HG03432 (cell line): Measurements from ENCODE around the gene FXYD6.

Source experiments
- ATAC-seq: cut with Tn5 transposase; IDR thresholded peaks from one replicate; pipeline ENCODE4 v1.9.1; 2021; ENCODE audit warnings: mild to moderate bottlenecking, moderate library complexity; ENCODE audit not compliant: unreplicated experiment

Gene FXYD6

DNA sequence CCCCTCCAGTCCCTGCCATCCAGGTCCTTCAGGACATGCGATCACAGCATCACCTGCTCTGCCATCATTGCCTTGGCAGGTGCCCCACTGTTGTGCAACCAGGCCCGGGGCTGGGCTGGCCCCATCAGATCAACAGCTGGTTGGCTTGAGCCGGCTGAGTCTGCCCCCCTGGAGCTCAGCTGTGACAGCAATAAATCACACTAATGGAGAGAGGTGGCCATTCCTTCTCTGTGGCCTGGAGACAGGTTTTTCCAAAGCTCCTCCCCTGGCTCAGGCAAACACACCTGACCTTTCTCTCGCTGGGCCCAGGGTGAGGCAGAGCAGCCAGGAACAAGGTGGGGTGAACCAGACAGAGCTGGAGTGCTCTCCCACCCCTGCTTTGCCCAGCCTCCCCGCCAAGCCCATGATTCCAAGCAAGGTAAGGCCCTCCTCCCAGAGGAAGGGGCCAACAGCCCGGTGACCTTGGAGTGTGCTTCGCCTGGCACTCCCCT is 43.0 kb downstream of the FXYD6 start:
- no peak for ATAC-seq

- no peak for ATAC-seq
These were observed 43.9 kb downstream of the FXYD6 start for GRCh38 chr11:117832511-117832910.

GRCh38 chr11:117831661-117832415 is 44.6 kb downstream of the FXYD6 start:
- ATAC-seq = no peak

- no peak for ATAC-seq
These were observed 45.6 kb downstream of the FXYD6 start for GRCh38 chr11:117830674-117831351.

DNA sequence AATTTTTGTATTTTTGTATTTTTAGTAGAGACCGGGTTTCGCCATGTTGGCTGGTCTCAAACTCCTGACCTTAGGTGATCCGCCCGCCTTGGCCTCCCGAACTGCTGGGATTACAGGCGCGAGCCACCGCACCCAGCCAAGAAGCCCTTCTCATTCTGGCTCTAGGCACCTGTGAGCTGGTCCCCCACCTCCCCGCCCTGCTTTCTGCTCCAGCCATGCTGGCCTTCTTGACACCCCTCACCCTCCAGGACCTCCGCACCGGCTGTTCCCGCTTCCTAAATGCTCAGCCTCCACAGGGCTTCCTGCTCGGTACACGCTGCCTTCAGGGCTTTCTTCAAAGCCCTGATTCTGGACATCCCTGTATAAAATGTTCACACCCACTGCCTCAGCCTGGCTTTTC is 46.4 kb downstream of the FXYD6 start:
- no peak for ATAC-seq

DNA sequence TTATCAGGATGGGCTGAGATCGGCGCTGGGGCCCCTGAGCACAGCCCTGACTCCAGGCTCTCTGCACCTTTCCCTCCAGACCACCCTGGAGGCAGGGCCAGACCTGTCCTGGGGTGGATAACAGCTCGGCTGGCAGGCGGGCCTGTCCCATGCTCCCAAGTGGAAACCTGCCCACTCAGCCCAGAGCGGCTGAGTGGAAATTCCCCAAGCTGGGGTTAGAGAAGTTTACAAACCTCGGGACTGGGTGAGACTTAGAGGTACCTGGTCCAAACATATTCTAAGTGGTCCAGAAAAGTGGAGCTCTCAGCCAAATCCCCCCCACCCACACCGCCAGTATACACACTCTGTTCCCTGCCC is 47.1 kb downstream of the FXYD6 start:
- no peak for ATAC-seq

DNA sequence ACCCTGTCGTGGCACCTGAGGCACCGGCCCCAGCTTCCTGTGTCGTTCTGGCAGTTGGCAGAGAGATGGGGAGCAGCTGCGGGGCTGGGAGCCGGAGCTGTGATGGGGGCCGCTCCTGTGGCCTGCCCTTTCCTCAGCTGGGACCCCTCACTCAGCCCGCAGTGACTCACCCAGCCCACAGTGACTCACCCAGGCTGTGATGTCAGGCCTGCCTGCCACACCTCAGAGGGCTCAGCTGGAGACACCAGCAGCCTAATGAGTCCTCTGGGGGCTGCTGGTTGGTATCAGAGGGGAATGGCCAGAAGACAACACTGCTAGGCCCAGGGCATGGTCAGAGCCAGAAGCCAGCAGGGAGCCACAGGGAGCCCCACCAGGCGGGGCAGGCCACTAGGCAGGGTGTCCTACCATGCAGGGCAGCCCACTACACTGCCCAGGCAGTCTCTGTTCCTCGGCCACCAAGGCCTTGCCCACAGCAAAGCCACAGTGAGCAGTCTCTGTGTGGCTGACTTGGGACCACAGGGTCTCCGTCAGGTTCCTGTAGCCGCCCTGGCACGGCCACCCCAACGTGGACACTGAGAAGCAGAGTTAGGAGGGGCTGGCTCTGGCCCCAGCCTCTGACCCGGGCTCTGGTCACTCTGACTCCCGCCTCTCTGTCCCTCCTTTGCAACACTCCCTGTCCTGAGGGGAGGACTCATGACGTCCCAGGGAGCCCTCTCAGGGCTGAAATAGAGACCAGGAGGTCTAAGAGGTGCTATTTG is 47.7 kb downstream of the FXYD6 start:
- ATAC-seq = peak; percentile 72

DNA sequence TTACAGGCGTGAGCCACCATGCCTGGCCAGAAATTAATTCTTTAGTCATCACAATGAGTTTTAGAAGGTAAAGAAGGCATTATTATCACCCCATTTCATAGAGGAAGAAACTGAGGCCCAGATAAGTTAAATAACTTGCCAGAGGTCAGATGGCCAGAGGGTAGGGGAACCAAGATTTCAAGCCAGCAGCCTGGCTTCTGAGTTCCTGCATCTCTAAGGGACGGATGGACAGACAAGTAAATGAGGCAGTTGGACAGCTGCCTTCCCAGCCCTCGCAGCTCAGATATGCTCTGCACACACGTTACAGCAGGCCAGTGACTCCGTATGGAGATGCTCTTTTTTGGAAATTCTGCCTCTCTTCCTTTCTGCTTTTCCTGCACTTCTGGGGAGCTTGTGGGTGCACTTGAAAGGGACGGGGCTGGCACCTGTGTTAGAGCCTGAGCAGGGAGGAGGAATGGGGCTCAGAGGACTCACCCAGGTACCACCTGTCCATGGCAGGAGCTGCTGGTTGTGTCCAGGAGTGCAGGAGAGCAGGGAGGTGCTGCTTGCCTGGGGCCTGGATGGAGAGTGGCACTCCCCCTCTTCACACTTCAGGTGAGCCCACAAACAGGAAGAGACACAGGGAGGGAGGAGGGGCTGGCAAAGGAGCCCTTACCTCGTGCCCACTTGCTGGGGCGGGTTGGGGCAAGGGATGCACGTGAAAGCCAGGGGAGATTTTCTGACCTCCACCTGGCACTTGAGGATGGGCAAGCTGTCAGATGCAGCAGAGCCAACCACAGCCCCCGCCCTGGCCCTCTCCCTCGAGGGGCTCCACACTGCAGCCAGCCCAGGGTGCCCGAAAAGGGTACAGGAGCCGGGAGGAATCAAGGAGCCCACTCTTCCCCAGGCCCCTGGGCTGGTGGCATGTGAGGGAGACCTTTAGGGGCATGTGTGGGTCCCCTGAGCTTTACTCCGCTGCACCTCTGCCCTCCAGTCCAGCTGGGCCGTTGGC is 48.6 kb downstream of the FXYD6 start:
- peak; percentile 4 for ATAC-seq

DNA sequence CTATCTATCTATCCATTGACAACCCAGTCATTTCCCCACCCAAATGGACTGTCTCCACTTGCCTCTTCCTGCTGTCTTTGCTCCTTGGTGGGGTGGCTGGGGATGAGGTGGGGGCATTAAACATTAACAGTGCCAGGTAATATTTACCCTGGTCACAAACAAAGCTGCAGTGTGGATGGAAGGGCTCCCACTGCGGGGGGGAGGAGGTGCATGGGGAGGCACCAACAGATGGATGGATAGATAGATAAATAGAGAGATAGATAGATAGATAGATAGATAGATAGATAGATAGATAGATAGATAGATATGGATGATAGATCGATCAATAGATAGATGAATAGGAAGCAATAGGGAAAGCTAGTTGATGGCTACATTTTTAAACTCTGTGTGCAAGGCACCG is 49.6 kb downstream of the FXYD6 start:
- ATAC-seq = no peak

DNA sequence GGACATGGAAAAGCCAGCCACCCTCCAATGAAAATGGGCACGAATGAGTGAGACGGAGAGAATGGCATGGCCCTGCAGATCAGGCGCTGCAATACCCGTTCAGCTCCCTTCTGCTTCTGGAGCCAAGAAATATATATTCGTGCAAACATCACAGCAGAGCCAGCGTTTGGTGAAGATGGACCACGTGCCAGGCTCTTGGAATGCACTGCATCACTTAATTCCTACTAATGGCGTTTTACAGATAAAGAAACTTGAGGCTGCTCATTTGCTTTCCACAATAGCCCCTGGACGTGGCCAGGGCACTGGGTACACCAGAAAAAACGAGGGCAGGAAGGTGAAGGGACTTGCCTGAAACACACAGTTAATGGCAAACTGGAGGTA is 50.3 kb downstream of the FXYD6 start:
- ATAC-seq = no peak

- no peak for ATAC-seq
These were observed 50.8 kb downstream of the FXYD6 start for GRCh38 chr11:117825538-117826189.

DNA sequence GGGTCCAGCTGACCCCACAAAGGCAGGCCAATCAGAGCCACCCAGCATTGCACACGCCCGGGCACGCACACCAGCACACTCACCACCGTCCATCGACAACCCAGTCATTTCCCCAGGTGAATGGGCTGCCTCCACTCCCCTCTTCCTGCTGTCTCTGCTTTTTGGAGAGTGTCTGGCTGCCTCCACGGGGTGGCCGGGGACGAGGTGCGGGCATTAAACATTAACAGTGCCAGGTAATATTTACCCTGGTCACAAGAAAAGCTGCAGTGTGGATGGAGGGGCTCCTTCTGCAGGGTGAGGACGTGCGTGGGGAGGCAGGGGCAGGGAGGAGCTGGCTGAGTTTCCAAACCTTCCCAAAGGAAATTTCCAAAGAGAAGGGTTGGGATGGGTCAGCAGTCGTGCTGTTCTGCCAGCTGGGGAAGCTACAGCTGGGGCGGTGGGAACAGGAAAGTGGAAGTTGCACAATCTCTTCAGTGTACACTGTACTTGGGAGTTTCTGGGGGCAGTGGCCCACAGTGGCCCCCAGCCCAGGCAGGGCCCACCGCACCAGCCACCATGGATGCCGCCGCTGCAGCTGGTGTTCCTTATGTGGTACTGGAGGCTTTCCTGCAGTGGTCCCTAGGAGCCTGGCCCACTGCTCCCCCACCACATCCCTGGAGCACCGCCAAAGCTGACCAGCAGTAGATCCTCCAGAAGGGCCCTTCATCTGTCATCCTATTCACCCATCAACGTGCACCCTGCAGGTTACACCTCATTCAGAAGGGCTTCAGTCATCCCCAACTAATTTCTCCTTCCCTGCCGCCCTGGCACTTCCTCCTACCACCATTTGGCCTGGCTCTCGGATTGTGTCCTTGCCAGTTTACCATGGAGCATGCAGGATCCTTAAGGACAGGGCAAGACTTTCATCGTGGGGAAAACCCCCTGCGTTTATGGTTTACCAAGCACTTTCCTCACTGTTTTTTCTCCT is 51.6 kb downstream of the FXYD6 start, which contains the start of gene FXYD2:
Gene FXYD2 (minus strand): TSS at position 174 of the 967 bp plus-strand sequence. CDS start 66 bp downstream, at position 108.
- no peak for ATAC-seq

- no peak for ATAC-seq
These were observed 52.5 kb downstream of the FXYD6 start for GRCh38 chr11:117823946-117824420.

GRCh38 chr11:117823294-117823945 is 53.0 kb downstream of the FXYD6 start:
- no peak for ATAC-seq

- ATAC-seq = no peak
These were observed 54.1 kb downstream of the FXYD6 start for GRCh38 chr11:117822074-117823033.

DNA sequence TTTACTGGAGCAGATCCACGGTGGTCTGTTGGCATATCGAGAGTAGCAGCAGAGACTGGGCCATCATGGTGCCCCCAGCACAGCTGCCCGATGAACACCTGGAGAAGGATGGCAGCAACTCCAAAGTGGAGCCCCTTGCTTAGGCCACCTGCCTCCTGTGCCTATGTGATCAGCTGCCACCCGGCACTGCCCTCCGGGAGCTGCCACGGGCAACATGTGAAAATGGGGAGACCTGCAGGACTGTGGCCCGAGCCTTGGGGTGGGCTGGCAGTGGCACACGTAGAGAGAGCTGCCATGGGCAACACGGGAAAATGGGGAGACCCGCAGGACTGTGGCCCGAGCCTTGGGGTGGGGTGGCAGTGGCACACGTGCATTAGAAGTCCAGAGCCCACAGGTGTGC is 55.0 kb downstream of the FXYD6 start:
- ATAC-seq = no peak

DNA sequence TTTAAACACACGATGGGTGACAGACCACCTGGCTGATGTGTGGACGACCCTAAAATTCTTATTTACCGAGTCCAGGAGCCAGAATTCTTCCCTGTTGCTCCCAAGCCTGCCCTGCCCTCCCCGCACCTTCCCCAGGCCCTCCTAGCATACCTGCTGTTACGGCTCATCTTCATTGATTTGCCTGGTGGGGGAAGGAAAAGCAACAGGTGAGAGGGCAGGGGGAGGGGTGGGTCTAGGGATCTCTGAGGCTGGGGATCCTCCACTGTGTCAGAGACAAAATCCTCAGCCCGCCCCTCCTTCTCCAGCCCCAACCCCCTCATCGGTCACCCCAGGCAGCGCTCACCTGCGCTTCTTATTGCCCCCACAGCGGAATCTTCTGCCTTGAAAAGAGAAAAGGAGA is 55.9 kb downstream of the FXYD6 start:
- no peak for ATAC-seq
